OCI-LY1 (cell line): ENCODE results near the gene TVP23A.

ENCODE experiments used
- H2AFZ ChIP-seq: fragments of 200-600 bp; sonication (generic), shearing (Covaris generic); 2 replicates; pipeline ENCODE4 v1.6.0; 2014; ENCODE audit warnings: antibody characterized with exemption, mild to moderate bottlenecking, low read length
- H3F3A ChIP-seq: fragments of 200-600 bp; sonication (generic), shearing (Covaris generic); 2 replicates; pipeline ENCODE4 v1.6.0; 2014; ENCODE audit warnings: mild to moderate bottlenecking, antibody characterized with exemption, low read length, moderate library complexity; ENCODE audit not compliant: insufficient read depth
- H3K27ac ChIP-seq: fragments of 200-600 bp; sonication (generic); 2 replicates; pipeline ENCODE4 v1.5.1; 2014; ENCODE audit warnings: low read length, mixed run types, mild to moderate bottlenecking, low read depth; ENCODE audit not compliant: poor library complexity, severe bottlenecking
- H3K27me3 ChIP-seq: fragments of 200-600 bp; sonication (generic); 2 replicates; pipeline ENCODE4 v1.6.0; 2014; ENCODE audit warnings: antibody characterized with exemption, mild to moderate bottlenecking, low read length, moderate library complexity; ENCODE audit not compliant: insufficient read depth
- H3K36me3 ChIP-seq: fragments of 200-600 bp; sonication (generic); 2 replicates; pipeline ENCODE4 v1.6.1; 2014; ENCODE audit warnings: mild to moderate bottlenecking, antibody characterized with exemption, low read length, moderate library complexity, mixed read lengths; ENCODE audit not compliant: insufficient read depth
- H3K4me1 ChIP-seq: fragments of 200-600 bp; sonication (generic); 2 replicates; pipeline ENCODE4 v1.5.1; 2014; ENCODE audit warnings: mild to moderate bottlenecking, low read length, moderate library complexity; ENCODE audit not compliant: insufficient read depth, severe bottlenecking
- H3K4me2 ChIP-seq: fragments of 200-600 bp; sonication (generic), shearing (Covaris generic); 2 replicates; pipeline ENCODE4 v1.6.1; 2014; ENCODE audit warnings: low read length
- H3K4me3 ChIP-seq: fragments of 200-600 bp; sonication (generic); 2 replicates; pipeline ENCODE4 v1.5.1; 2014; ENCODE audit warnings: low read length, low read depth, mild to moderate bottlenecking, mixed read lengths; ENCODE audit not compliant: poor library complexity, severe bottlenecking
- H3K79me2 ChIP-seq: fragments of 200-600 bp; shearing (Covaris generic); 2 replicates; pipeline ENCODE4 v1.6.1; 2016; ENCODE audit warnings: mixed run types, low read length, mixed read lengths; ENCODE audit not compliant: insufficient read depth
- H3K9ac ChIP-seq: fragments of 200-600 bp; sonication (generic), shearing (Covaris generic); 2 replicates; pipeline ENCODE4 v1.6.1; 2014; ENCODE audit warnings: mild to moderate bottlenecking, low read length, mixed read lengths
- H3K9me2 ChIP-seq: fragments of 200-600 bp; sonication (generic), shearing (Covaris generic); 2 replicates; pipeline ENCODE4 v1.6.1; 2014; ENCODE audit warnings: low read depth, mild to moderate bottlenecking, low read length, mixed read lengths
- H3K9me3 ChIP-seq: fragments of 200-600 bp; shearing (Covaris generic); 2 replicates; pipeline ENCODE4 v1.6.1; 2014; ENCODE audit warnings: low read length, mixed read lengths
- H4K20me1 ChIP-seq: fragments of 200-600 bp; sonication (generic), shearing (Covaris generic); 2 replicates; pipeline ENCODE4 v1.6.0; 2016; ENCODE audit warnings: mild to moderate bottlenecking, low read length; ENCODE audit not compliant: insufficient read depth
- EZH2 ChIP-seq: fragments of 200-600 bp; sonication (generic), shearing (Covaris generic); IDR thresholded peaks from 2 replicates; pipeline ENCODE4 v1.8.0; 2017; ENCODE audit warnings: borderline replicate concordance, mixed run types, mild to moderate bottlenecking, antibody characterized with exemption, low read length, moderate library complexity, mixed read lengths
- TF ChIP-seq, protein P1 (sequence below): fragments of 200-600 bp; sonication (generic), shearing (Covaris generic); IDR thresholded peaks from 2 replicates; pipeline ENCODE4 v1.5.1; 2017; ENCODE audit warnings: mild to moderate bottlenecking, antibody characterized with exemption, low read length, moderate library complexity, mixed read lengths

The TVP23A gene

DNA sequence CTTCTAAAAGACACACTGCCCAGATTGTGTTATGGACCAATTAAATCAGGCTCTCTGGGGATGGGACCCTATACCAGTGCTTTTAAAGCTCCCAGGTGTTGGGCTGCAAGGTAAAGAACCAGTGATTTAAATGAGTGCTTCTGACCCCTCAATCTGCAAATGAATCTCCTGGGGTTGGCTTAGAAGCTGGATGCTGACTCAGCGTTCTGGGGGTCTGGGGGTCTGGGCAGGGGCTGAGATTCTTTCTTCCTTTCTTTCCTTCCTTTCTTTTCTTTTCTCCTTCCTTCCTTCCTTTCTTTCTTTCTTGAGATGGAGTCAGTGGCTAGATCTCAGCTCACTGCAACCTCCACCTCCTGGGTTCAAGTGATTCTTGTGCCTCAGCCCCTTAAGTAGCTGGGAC is 2.0 kb upstream of the TVP23A start:
- TF ChIP-seq, protein P1, sequence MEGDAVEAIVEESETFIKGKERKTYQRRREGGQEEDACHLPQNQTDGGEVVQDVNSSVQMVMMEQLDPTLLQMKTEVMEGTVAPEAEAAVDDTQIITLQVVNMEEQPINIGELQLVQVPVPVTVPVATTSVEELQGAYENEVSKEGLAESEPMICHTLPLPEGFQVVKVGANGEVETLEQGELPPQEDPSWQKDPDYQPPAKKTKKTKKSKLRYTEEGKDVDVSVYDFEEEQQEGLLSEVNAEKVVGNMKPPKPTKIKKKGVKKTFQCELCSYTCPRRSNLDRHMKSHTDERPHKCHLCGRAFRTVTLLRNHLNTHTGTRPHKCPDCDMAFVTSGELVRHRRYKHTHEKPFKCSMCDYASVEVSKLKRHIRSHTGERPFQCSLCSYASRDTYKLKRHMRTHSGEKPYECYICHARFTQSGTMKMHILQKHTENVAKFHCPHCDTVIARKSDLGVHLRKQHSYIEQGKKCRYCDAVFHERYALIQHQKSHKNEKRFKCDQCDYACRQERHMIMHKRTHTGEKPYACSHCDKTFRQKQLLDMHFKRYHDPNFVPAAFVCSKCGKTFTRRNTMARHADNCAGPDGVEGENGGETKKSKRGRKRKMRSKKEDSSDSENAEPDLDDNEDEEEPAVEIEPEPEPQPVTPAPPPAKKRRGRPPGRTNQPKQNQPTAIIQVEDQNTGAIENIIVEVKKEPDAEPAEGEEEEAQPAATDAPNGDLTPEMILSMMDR = no peak
- TF ChIP-seq EZH2 = no peak
- H2AFZ ChIP-seq = no peak overlapping the region
- no peaks in the 10 kb centered on the region for H3F3A ChIP-seq
- no peak overlapping the region for H3K9ac ChIP-seq
- no peaks in the 10 kb centered on the region for H3K79me2 ChIP-seq
- H3K27me3 ChIP-seq = no peaks in the 10 kb centered on the region; the same call in 1 of the 2 replicates
- no peaks in the 10 kb centered on the region for H3K9me2 ChIP-seq
- no peak overlapping the region for H3K4me3 ChIP-seq
- H3K4me1 ChIP-seq = peaks cover under 1% of the 10 kb centered on the region
- H3K36me3 ChIP-seq = no peaks in the 10 kb centered on the region
- no peak overlapping the region for H3K27ac ChIP-seq
- no peaks in the 10 kb centered on the region for H3K9me3 ChIP-seq
- H4K20me1 ChIP-seq = no peaks in the 10 kb centered on the region
- H3K4me2 ChIP-seq = no peak overlapping the region

DNA sequence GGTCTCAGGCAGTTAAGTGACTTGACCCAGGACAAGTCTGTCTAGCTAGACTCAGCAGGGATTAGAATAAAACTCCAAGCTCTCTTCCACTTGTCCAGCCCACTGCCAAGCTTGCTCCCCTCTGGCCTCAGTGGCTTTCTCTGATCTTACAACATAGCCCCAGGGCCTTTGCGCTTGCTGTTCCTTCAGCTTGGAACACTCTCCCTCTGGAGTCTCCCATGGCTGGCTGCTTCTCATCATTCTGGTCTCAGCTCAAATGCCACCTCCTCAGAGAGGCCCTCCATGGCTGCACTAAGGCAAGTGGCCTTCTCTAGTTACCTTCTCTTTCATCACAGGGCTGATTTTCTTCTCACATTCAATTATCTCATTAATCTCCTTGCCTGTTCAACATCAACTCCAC is 1.1 kb downstream of the TVP23A start:
- TF ChIP-seq, protein P1 = no peak
- TF ChIP-seq EZH2 = no peak

DNA sequence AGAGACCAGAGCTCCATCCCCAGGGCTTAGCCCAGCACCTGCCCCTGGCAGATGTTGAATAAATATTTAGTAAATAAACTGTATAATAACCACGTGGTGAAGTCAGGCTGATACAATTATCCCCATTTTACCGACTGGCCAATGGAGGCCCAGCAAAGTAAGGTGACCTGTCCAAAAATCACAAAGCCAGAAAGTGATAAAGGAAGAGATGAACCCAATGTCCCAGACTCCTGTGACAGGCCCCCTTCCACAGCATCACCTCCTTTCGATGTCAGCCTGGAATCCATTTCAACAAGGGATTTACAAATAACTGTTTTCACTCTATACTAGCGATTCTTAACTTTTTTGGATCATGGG is 5.5 kb downstream of the TVP23A start:
- no peak overlapping the region for H2AFZ ChIP-seq
- H3K9ac ChIP-seq = peak overlapping the region; percentile 11; the same call in 1 of the 2 replicates
- no peaks in the 10 kb centered on the region for H3K27me3 ChIP-seq
- peak overlapping the region; percentile 86 for H3K27ac ChIP-seq
- H3K4me2 ChIP-seq = peak overlapping the region; percentile 56
- no peak for TF ChIP-seq EZH2
- TF ChIP-seq, protein P1 = no peak
- H3K4me1 ChIP-seq = peaks cover 37% of the 10 kb centered on the region
- no peak overlapping the region for H3K4me3 ChIP-seq
- no peaks in the 10 kb centered on the region for H4K20me1 ChIP-seq
- H3K79me2 ChIP-seq = no peaks in the 10 kb centered on the region
- no peaks in the 10 kb centered on the region for H3F3A ChIP-seq
- H3K36me3 ChIP-seq = no peaks in the 10 kb centered on the region
- H3K9me2 ChIP-seq = no peaks in the 10 kb centered on the region
- H3K9me3 ChIP-seq = no peaks in the 10 kb centered on the region

More for the DNA sequence above, 1.1 kb downstream of the TVP23A start:
- Histone ChIP-seq H4K20me1 (no peaks in the 10 kb centered on the region), H3K9me3 (no peaks in the 10 kb centered on the region), H3K79me2 (no peaks in the 10 kb centered on the region), H3K27me3 (no peaks in the 10 kb centered on the region; the same call in 1 of the 2 replicates), H3F3A (no peaks in the 10 kb centered on the region), H3K9ac (no peak overlapping the region), H3K9me2 (no peaks in the 10 kb centered on the region), H3K27ac (no peak overlapping the region), H3K4me1 (peaks cover 28% of the 10 kb centered on the region), H3K4me3 (no peak overlapping the region), H2AFZ (no peak overlapping the region), H3K4me2 (no peak overlapping the region), H3K36me3 (no peaks in the 10 kb centered on the region)
